K562 (cell line): ENCODE measurements around the gene SLC16A5. TPM values are rescaled to one million over a fixed set of nuclear protein-coding genes. Genes with fewer than 3 reads are reported as not detected.
A peak's percentile ranks its signal among the peaks of the same experiment; 100 is the strongest.

ENCODE experiments used
- BRD4 ChIP-seq: fragments of 200-600 bp; sonication (generic); IDR thresholded peaks from 2 replicates; pipeline ENCODE4 v1.6.1; 2017; ENCODE audit warnings: inconsistent platforms
- CCAR2 ChIP-seq: fragments of 200-400 bp; formaldehyde crosslinking; IDR thresholded peaks from 2 replicates; pipeline ENCODE4 v1.6.1; 2017; ENCODE audit warnings: mild to moderate bottlenecking, low read depth, low read length
- CHD2 ChIP-seq: IDR thresholded peaks from 2 replicates; pipeline ENCODE4 v1.6.1; 2011; ENCODE audit warnings: low read depth, low read length
- HNRNPLL ChIP-seq: fragments of 200-400 bp; formaldehyde crosslinking; IDR thresholded peaks from 2 replicates; pipeline ENCODE4 v1.6.1; 2017; ENCODE audit warnings: low read length, low read depth, mild to moderate bottlenecking; ENCODE audit not compliant: poor library complexity, severe bottlenecking
- MAZ ChIP-seq, 2 experiments: fragments of 450-650 bp in 1 of 2; sonication (generic) in 1 of 2; formaldehyde crosslinking; IDR thresholded peaks in 1 of 2; conservative IDR thresholded peaks in 1 of 2; 2 replicates each; pipeline versions ENCODE4 v1.4.0 to v1.5.0; 2020; ENCODE audit warnings: mild to moderate bottlenecking in 1 of 2, missing genetic modification reagents in 1 of 2
- MTF1 ChIP-seq: fragments of 250-450 bp; sonication (Bioruptor Pico); IDR thresholded peaks from 2 replicates; pipeline ENCODE4 v1.9.0; 2021; ENCODE audit warnings: moderate library complexity, mild to moderate bottlenecking, inconsistent platforms, borderline replicate concordance
- NCOA2 ChIP-seq, 2 experiments: fragments of 450-650 bp; IDR thresholded peaks; 2 replicates each; pipeline ENCODE4 v1.6.1; 2018; ENCODE audit warnings: mild to moderate bottlenecking in 2 of 2, moderate library complexity in 1 of 2; ENCODE audit not compliant: partially characterized antibody in 2 of 2
- NFE2L1 ChIP-seq: fragments of 450-650 bp; IDR thresholded peaks from 2 replicates; pipeline ENCODE4 v1.6.1; 2016; ENCODE audit warnings: missing genetic modification characterization, low read depth, mild to moderate bottlenecking, missing compliant biosample characterization, moderate library complexity, borderline replicate concordance
- NONO ChIP-seq, 2 experiments: fragments of 200-400 bp in 1 of 2; fragments of 450-650 bp in 1 of 2; formaldehyde crosslinking in 1 of 2; IDR thresholded peaks; 2 replicates each; pipeline ENCODE4 v1.6.1; 2017; ENCODE audit warnings: low read depth in 2 of 2, mild to moderate bottlenecking in 2 of 2, moderate library complexity in 2 of 2, low read length in 1 of 2
- NR1H2 ChIP-seq: sonication (generic); formaldehyde crosslinking; IDR thresholded peaks from 2 replicates; pipeline ENCODE4 v1.4.0; 2020; ENCODE audit warnings: mild to moderate bottlenecking, missing genetic modification reagents
- PCBP2 ChIP-seq: fragments of 200-400 bp; formaldehyde crosslinking; IDR thresholded peaks from 2 replicates; pipeline ENCODE4 v1.6.1; 2018; ENCODE audit warnings: low read length, low read depth, mild to moderate bottlenecking, moderate library complexity; ENCODE audit not compliant: poor library complexity, severe bottlenecking
- PHF20 ChIP-seq: fragments of 450-650 bp; IDR thresholded peaks from 2 replicates; pipeline ENCODE4 v1.6.1; 2018; ENCODE audit not compliant: partially characterized antibody
- POLR3A ChIP-seq: IDR thresholded peaks from 2 replicates; pipeline ENCODE4 v1.6.1; 2011; ENCODE audit warnings: borderline replicate concordance, mild to moderate bottlenecking, moderate library complexity; ENCODE audit not compliant: insufficient read length, insufficient read depth; ENCODE audit errors: extremely low read depth
- RBFOX2 ChIP-seq: fragments of 200-400 bp; formaldehyde crosslinking; IDR thresholded peaks from 2 replicates; pipeline ENCODE4 v1.6.1; 2017; ENCODE audit warnings: low read depth, mild to moderate bottlenecking, low read length, moderate library complexity
- SREBF1 ChIP-seq: fragments of 150-350 bp; IDR thresholded peaks from 2 replicates; pipeline ENCODE4 v1.6.1; 2014; ENCODE audit warnings: antibody characterized with exemption, low read depth, low read length, borderline replicate concordance
- TCFL5 ChIP-seq: fragments of 250-450 bp; sonication (Bioruptor Pico); conservative IDR thresholded peaks from 2 replicates; pipeline ENCODE4 v1.6.1; 2021; ENCODE audit warnings: mild to moderate bottlenecking, moderate library complexity, matching md5 sums
- TEAD4 ChIP-seq, 2 experiments: sonication (generic) in 1 of 2; formaldehyde crosslinking in 1 of 2; IDR thresholded peaks; 2 replicates each; pipeline versions ENCODE4 v1.6.1 to v1.8.0; 2012 to 2022; ENCODE audit warnings: borderline replicate concordance in 1 of 2, inconsistent platforms in 1 of 2, low read length in 1 of 2, mild to moderate bottlenecking in 1 of 2, missing genetic modification reagents in 1 of 2
- U2AF1 ChIP-seq: fragments of 200-400 bp; formaldehyde crosslinking; optimal IDR thresholded peaks from 2 replicates; pipeline ENCODE3; 2017; ENCODE audit warnings: mild to moderate bottlenecking, low read depth, low read length, moderate library complexity
- ZBTB8A ChIP-seq: fragments of 450-650 bp; IDR thresholded peaks from 2 replicates; pipeline ENCODE4 v1.6.1; 2018; ENCODE audit warnings: mild to moderate bottlenecking, moderate library complexity; ENCODE audit not compliant: partially characterized antibody
- ZFP36 ChIP-seq: fragments of 150-350 bp; IDR thresholded peaks from 2 replicates; pipeline ENCODE4 v1.6.1; 2018; ENCODE audit warnings: low read length, low read depth; ENCODE audit not compliant: partially characterized antibody
- ZNF140 ChIP-seq: fragments of 250-450 bp; sonication (Bioruptor Pico); IDR thresholded peaks from 2 replicates; pipeline ENCODE4 v1.8.0; 2021; ENCODE audit warnings: moderate library complexity, mild to moderate bottlenecking, inconsistent platforms
- ZNF217 ChIP-seq: sonication (generic); formaldehyde crosslinking; IDR thresholded peaks from 2 replicates; pipeline ENCODE4 v1.8.0; 2022; ENCODE audit warnings: mild to moderate bottlenecking, missing genetic modification reagents
- ZNF766 ChIP-seq: fragments of 200-800 bp; sonication (Bioruptor generic); conservative IDR thresholded peaks from 2 replicates; pipeline ENCODE4 v1.6.1; 2016; ENCODE audit warnings: missing genetic modification characterization, missing compliant biosample characterization
- polyA plus RNA-seq, 8 experiments: library from polyadenylated mRNA; depleted of rRNA in 4 of 8; stranded (reverse) in 5 of 8; unstranded in 3 of 8; fragments of >200 nt; fragmentation: Nextera tagmentation in 2 of 8; fragmentation: Illumina TruSeq in 1 of 8; extraction: Ambion mirVana in 2 of 8; extraction: Trizol in 1 of 8; gene quantifications; 2 replicates each; pipeline versions ENCODE4 v1.2.1 to v1.2.3, GENCODE V29; 2011 to 2014; ENCODE audit warnings: inconsistent platforms in 1 of 8, missing spikeins in 1 of 8
- total RNA-seq, 7 experiments: library from RNA; depleted of rRNA in 6 of 7; stranded (reverse); fragments of >200 nt in 6 of 7; fragmentation: Illumina TruSeq in 2 of 7; extraction: Trizol in 2 of 7; gene quantifications; 2 replicates each; pipeline versions ENCODE4 v1.2.1 to v1.2.3, GENCODE V29; 2011 to 2021; ENCODE audit warnings: low replicate concordance in 1 of 7
- TF ChIP-seq, protein P1 (sequence below): sonication (generic); formaldehyde crosslinking; IDR thresholded peaks from 2 replicates; pipeline ENCODE4 v1.8.0; 2022; ENCODE audit warnings: mild to moderate bottlenecking, missing genetic modification reagents
- TF ChIP-seq, protein P2 (sequence below): sonication (generic); formaldehyde crosslinking; IDR thresholded peaks from 2 replicates; pipeline ENCODE4 v1.9.0; 2022; ENCODE audit warnings: mild to moderate bottlenecking, missing genetic modification reagents
- TF ChIP-seq, protein P3 (sequence below): sonication (generic); formaldehyde crosslinking; IDR thresholded peaks from 2 replicates; pipeline ENCODE4 v1.8.0; 2022; ENCODE audit warnings: mild to moderate bottlenecking, missing genetic modification reagents

The SLC16A5 gene
- total and polyA plus RNA-seq, 9 of the 15 experiments (the other 6 are each of a cell fraction or from before 2014, with no cell fraction given) = 0.06 to 2.6 (median 0.91) TPM

DNA sequence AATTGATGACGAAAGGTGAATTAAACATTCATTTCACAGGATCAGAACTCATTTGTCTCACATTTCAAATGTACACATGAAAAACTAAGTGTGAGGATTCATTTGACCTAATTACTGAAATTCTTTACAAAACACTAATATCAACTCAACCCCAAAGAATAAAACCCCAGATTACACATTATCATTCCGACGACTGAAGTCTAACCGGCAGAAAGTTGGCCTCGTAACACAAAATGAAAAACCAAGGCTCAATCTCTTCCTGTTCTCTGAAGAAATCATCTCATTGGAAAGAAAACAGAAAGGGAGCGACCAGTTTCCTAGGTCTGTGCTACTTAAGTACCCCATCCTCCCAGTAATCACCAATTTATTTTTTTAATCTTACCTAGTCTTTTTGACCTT lies 64.8 kb downstream of the SLC16A5 start (continued):
- no peak for TF ChIP-seq HNRNPLL
- TF ChIP-seq MAZ (CRISPR knock-in tag; conservative IDR thresholded peaks at IDR 0.05 in 1 of 2, IDR thresholded peaks at IDR 0.05 in 1 of 2) = no peak
- no peak for TF ChIP-seq ZFP36
- TF ChIP-seq ZNF140 = no peak
- peak; percentile 54 for TF ChIP-seq U2AF1
- TF ChIP-seq NR1H2 = no peak
- no peak for TF ChIP-seq PHF20
- TF ChIP-seq RBFOX2 = peak; percentile 37; the same call in 1 of the 2 replicates
- no peak for TF ChIP-seq SREBF1
- no peak for TF ChIP-seq NCOA2 (IDR thresholded peaks at IDR 0.05; ENCODE audit: partially characterized antibody in 2 of 2)
- TF ChIP-seq, protein P1, sequence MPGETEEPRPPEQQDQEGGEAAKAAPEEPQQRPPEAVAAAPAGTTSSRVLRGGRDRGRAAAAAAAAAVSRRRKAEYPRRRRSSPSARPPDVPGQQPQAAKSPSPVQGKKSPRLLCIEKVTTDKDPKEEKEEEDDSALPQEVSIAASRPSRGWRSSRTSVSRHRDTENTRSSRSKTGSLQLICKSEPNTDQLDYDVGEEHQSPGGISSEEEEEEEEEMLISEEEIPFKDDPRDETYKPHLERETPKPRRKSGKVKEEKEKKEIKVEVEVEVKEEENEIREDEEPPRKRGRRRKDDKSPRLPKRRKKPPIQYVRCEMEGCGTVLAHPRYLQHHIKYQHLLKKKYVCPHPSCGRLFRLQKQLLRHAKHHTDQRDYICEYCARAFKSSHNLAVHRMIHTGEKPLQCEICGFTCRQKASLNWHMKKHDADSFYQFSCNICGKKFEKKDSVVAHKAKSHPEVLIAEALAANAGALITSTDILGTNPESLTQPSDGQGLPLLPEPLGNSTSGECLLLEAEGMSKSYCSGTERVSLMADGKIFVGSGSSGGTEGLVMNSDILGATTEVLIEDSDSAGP = no peak
- 0 out of 2 replicates have a peak, but pooled peaks have one; percentile 34 for TF ChIP-seq TEAD4 (IDR thresholded peaks at IDR 0.05; ENCODE audit: low read length)
- TF ChIP-seq TEAD4 (CRISPR knock-in tag; IDR thresholded peaks at IDR 0.05; ENCODE audit: borderline replicate concordance) = no peak
- TF ChIP-seq PCBP2 = no peak
- TF ChIP-seq ZNF217 (CRISPR knock-in tag) = no peak
- TF ChIP-seq TCFL5 (CRISPR knock-in tag) = no peak
- TF ChIP-seq NONO (IDR thresholded peaks at IDR 0.05; ENCODE audit: low read depth in 2 of 2, low read length in 1 of 2) = peak in 1 of 2 experiments; percentile 56; a peak in 2 of 4 replicates
- no peak for TF ChIP-seq CCAR2
- TF ChIP-seq BRD4 = no peak
- no peak for TF ChIP-seq MTF1
- no peak for TF ChIP-seq NFE2L1 (tag)
- TF ChIP-seq, protein P2, sequence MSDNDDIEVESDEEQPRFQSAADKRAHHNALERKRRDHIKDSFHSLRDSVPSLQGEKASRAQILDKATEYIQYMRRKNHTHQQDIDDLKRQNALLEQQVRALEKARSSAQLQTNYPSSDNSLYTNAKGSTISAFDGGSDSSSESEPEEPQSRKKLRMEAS (CRISPR knock-in tag) = no peak
- no peak for TF ChIP-seq ZNF766
- TF ChIP-seq ZBTB8A = no peak
- no peak for TF ChIP-seq POLR3A
- no peak for TF ChIP-seq CHD2
- TF ChIP-seq, protein P3, sequence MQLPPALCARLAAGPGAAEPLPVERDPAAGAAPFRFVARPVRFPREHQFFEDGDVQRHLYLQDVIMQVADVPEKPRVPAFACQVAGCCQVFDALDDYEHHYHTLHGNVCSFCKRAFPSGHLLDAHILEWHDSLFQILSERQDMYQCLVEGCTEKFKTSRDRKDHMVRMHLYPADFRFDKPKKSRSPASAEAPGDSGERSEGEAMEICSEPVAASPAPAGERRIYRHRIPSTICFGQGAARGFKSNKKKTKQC (CRISPR knock-in tag) = no peak
